B cell (primary cell): ENCODE data around the gene TAF11L4. TPM values are rescaled to one million over a fixed set of nuclear protein-coding genes. Genes with fewer than 3 reads are reported as not detected.
"Not testable (repeated sequence)": the region's sequence is repeated elsewhere in the genome, so short reads cannot be mapped to it uniquely, and the experiment has no call there.

Experiments
- ATAC-seq: fragments of 200-7000 bp; cut with Tn5 transposase; one replicate; pipeline ENCODE4 v1.10.0; 2021; ENCODE audit warnings: low read depth, mild to moderate bottlenecking, moderate number of reproducible peaks, moderate library complexity
- CTCF ChIA-PET: fragments of 350-600 bp; sonication (Branson Sonifier 250); formaldehyde crosslinking; loops from one replicate; lab custom pipeline; 2021; ENCODE audit warnings: antibody characterized with exemption, inconsistent platforms; lab: Charles Lee
- POLR2A ChIA-PET: fragments of 350-600 bp; sonication (Branson Sonifier 250); formaldehyde crosslinking; loops from one replicate; lab custom pipeline; 2021; ENCODE audit warnings: antibody characterized with exemption; lab: Charles Lee
- DNase-seq: peaks from one replicate; pipeline ENCODE4 v3.0.0; 2013
- H2AFZ ChIP-seq: 2 replicates; pipeline ENCODE4 v1.6.1; 2012; ENCODE audit warnings: mild to moderate bottlenecking, low read depth, low read length; ENCODE audit not compliant: insufficient read depth, poor library complexity, severe bottlenecking
- H3K27ac ChIP-seq, 2 donors: 1 replicate in 1 of 2; 2 replicates in 1 of 2; pipeline ENCODE4 v1.5.1; 2012 to 2013; ENCODE audit warnings: low read length in 2 of 2, mild to moderate bottlenecking in 2 of 2, moderate library complexity in 1 of 2
- H3K27me3 ChIP-seq, 4 experiments: fragments of 200-600 bp in 1 of 4; sonication (generic) in 1 of 4; replicated peaks in 1 of 4; 1 replicate in 2 of 4; 2 replicates in 2 of 4; pipeline versions ENCODE4 v1.6.1 to v1.7.0; 2013 to 2016; ENCODE audit warnings: low read length in 3 of 4, mild to moderate bottlenecking in 2 of 4, mixed read lengths in 1 of 4, moderate library complexity in 1 of 4; ENCODE audit not compliant: insufficient read depth in 4 of 4, control insufficient read depth in 3 of 4; ENCODE audit errors: control extremely low read depth in 1 of 4
- H3K36me3 ChIP-seq, 2 experiments: replicated peaks in 1 of 2; 1 replicate in 1 of 2; 2 replicates in 1 of 2; pipeline versions ENCODE4 v1.6.1 to v1.7.1; 2013; ENCODE audit warnings: low read length in 1 of 2; ENCODE audit not compliant: insufficient read depth in 2 of 2, control insufficient read depth in 1 of 2; ENCODE audit errors: control extremely low read depth in 1 of 2, extremely low read depth in 1 of 2
- H3K4me1 ChIP-seq, 2 donors: fragments of 200-600 bp in 1 of 2; sonication (generic) in 1 of 2; 1 replicate in 1 of 2; 2 replicates in 1 of 2; pipeline versions ENCODE4 v1.5.1 to v1.6.1; 2013 to 2017; ENCODE audit warnings: low read length in 2 of 2; ENCODE audit not compliant: control insufficient read depth in 2 of 2, insufficient read depth in 2 of 2
- H3K4me2 ChIP-seq: replicated peaks from 2 replicates; pipeline ENCODE3; 2012; ENCODE audit warnings: mild to moderate bottlenecking, low read depth, low read length; ENCODE audit not compliant: poor library complexity, severe bottlenecking
- H3K4me3 ChIP-seq, 5 experiments: fragments of 200-600 bp in 1 of 5; sonication (generic) in 1 of 5; 1 replicate in 3 of 5; 2 replicates in 2 of 5; pipeline versions ENCODE4 v1.5.1 to v1.7.0; 2011 to 2016; ENCODE audit warnings: low read length in 4 of 5, mild to moderate bottlenecking in 4 of 5, low read depth in 2 of 5, control low read depth in 1 of 5, moderate library complexity in 1 of 5; ENCODE audit not compliant: insufficient read depth in 1 of 5; ENCODE audit errors: control extremely low read depth in 1 of 5, extremely low read depth in 1 of 5
- H3K79me2 ChIP-seq: fragments of 200-600 bp; sonication (generic); one replicate; pipeline ENCODE4 v1.6.0; 2016; ENCODE audit warnings: low read length; ENCODE audit not compliant: control insufficient read depth, insufficient read depth
- H3K9ac ChIP-seq: fragments of 200-600 bp; sonication (generic); 2 replicates; pipeline ENCODE4 v1.6.1; 2017; ENCODE audit warnings: mild to moderate bottlenecking, low read length, moderate library complexity
- H3K9me3 ChIP-seq, 3 donors: one replicate each; pipeline versions ENCODE4 v1.6.1 to v1.7.1; 2013; ENCODE audit warnings: low read length in 2 of 3; ENCODE audit not compliant: control insufficient read depth in 2 of 3, insufficient read depth in 1 of 3; ENCODE audit errors: control extremely low read depth in 1 of 3
- H4K20me1 ChIP-seq: 2 replicates; pipeline ENCODE4 v1.6.0; 2012; ENCODE audit warnings: mild to moderate bottlenecking, low read length; ENCODE audit not compliant: insufficient read depth, control insufficient read depth, poor library complexity, severe bottlenecking
- H3K27ac Mint-ChIP-seq: one replicate; pipeline ENCODE4 v1.8.0; 2021; ENCODE audit warnings: mixed read lengths
- H3K27me3 Mint-ChIP-seq: one replicate; pipeline ENCODE4 v1.8.0; 2021; ENCODE audit warnings: mixed read lengths
- H3K4me1 Mint-ChIP-seq: one replicate; pipeline ENCODE4 v1.8.0; 2021; ENCODE audit warnings: mixed read lengths
- H3K4me3 Mint-ChIP-seq: one replicate; pipeline ENCODE4 v1.8.0; 2021; ENCODE audit warnings: mixed read lengths
- H3K9me3 Mint-ChIP-seq: one replicate; pipeline ENCODE4 v1.8.0; 2022; ENCODE audit warnings: mixed read lengths; ENCODE audit not compliant: insufficient read depth
- CTCF ChIP-seq: fragments of 200-600 bp; IDR thresholded peaks from one replicate; pipeline ENCODE4 v1.8.0; 2022; ENCODE audit warnings: antibody characterized with exemption, mild to moderate bottlenecking
- EZH2 ChIP-seq: IDR thresholded peaks from 2 replicates; pipeline ENCODE4 v1.6.1; 2012; ENCODE audit warnings: borderline replicate concordance, low read depth, mild to moderate bottlenecking, moderate library complexity, low read length; ENCODE audit not compliant: insufficient read depth, poor library complexity, severe bottlenecking
- WGBS: methylation state at CpG from one replicate; pipeline ENCODE4 v1.1.5; 2013; ENCODE audit warnings: missing lambda C conversion rate; ENCODE audit not compliant: insufficient coverage; 5-methylcytosine and 5-hydroxymethylcytosine counted together
- intact Hi-C: fragments of 100-400 bp; cut with micrococcal nuclease; formaldehyde crosslinking; loops from one replicate; pipeline ENCODE4 v1.10.0; 2022
- polyA plus RNA-seq: library from polyadenylated mRNA; depleted of rRNA; stranded (reverse); fragments of >200 nt; gene quantifications from 2 replicates; pipeline ENCODE4 v1.2.3, GENCODE V29; 2012
- total RNA-seq, 2 donors: library from RNA; stranded (reverse); fragments of 120-200 nt in 1 of 2; gene quantifications; 1 replicate in 1 of 2; 2 replicates in 1 of 2; pipeline versions ENCODE4 v1.2.3 to v1.2.4, GENCODE V29; 2013 to 2022

TAF11L4 gene
- total and polyA plus RNA-seq, 2 donors (not counting 1 experiment from before 2014, with no cell fraction given) = not detected

- Histone ChIP-seq H3K9me3 (peaks cover 0 to 8% (median 6%) of the 10 kb centered on the region in 3 donors), H4K20me1 (no peaks in the 10 kb centered on the region), H3K4me3 (no peak overlapping the region), H3K4me2 (no peak overlapping the region), H3K79me2 (no peaks in the 10 kb centered on the region), H2AFZ (no peak overlapping the region), H3K27ac (no peak overlapping the region), H3K36me3 (no peaks in the 10 kb centered on the region), H3K4me1 (no peaks in the 10 kb centered on the region), H3K9ac (no peak overlapping the region), H3K27me3 (no peaks in the 10 kb centered on the region)
- ATAC-seq = no peak
- Mint-ChIP-seq H3K4me1 (no peaks in the 10 kb centered on the region), H3K27ac (no peak overlapping the region), H3K27me3 (no peaks in the 10 kb centered on the region), H3K9me3 (peaks cover 4% of the 10 kb centered on the region), H3K4me3 (no peak overlapping the region)
- POLR2A ChIA-PET = no interaction called here
- DNase-seq = no peak
- whole genome bisulfite sequencing = no CpG with 5 or more reads among the region's 3 CpGs
- no peak for TF ChIP-seq EZH2
- TF ChIP-seq CTCF = no peak
- intact Hi-C loops = no loop called here
- CTCF ChIA-PET = no interaction called here
Observed at GRCh38 chr5:17492770-17493169, 28.8 kb upstream of the TAF11L4 start.

GRCh38 chr5:17497446-17497845 lies 24.2 kb upstream of the TAF11L4 start:
- Mint-ChIP-seq H3K4me3 (no peak overlapping the region), H3K27ac (no peak overlapping the region)
- TF ChIP-seq CTCF = no peak
- TF ChIP-seq EZH2 = no peak

GRCh38 chr5:17497931-17498330 lies 23.7 kb upstream of the TAF11L4 start, which contains the start of gene TAF11L2:
TSS of gene TAF11L2 (plus strand) at chr5:17498231.
- H3K36me3 ChIP-seq, H3K4me1 Mint-ChIP-seq: not testable (repeated sequence)
- WGBS = 85% methylated on average over 7 of the region's 8 CpGs

More at GRCh38 chr5:17497446-17497845, 24.2 kb upstream of the TAF11L4 start:
- no peak overlapping the region for H3K4me3 ChIP-seq
- H3K27ac ChIP-seq = no peak overlapping the region
- H2AFZ ChIP-seq = no peak overlapping the region
- no peaks in the 10 kb centered on the region for H3K27me3 ChIP-seq
- intact Hi-C loops = no loop called here
- Mint-ChIP-seq H3K9me3 (peaks cover 4% of the 10 kb centered on the region), H3K27me3 (no peaks in the 10 kb centered on the region), H3K4me1 (peaks cover 2% of the 10 kb centered on the region)
- no peaks in the 10 kb centered on the region for H3K36me3 ChIP-seq
- CTCF ChIA-PET = interaction anchor here (1.0 kb wide), 1 partner anchor 281 kb away, joined by 6 read pairs; no protein-coding TSS in a partner anchor
- H3K9ac ChIP-seq = no peak overlapping the region
- peaks cover 0 to 6% (median 0%) of the 10 kb centered on the region in 3 donors for H3K9me3 ChIP-seq
- POLR2A ChIA-PET = no interaction called here
- H3K4me2 ChIP-seq = no peak overlapping the region
- DNase-seq (no peak), ATAC-seq (no peak)
- H4K20me1 ChIP-seq = no peaks in the 10 kb centered on the region
- H3K4me1 ChIP-seq = no peaks in the 10 kb centered on the region
- no peaks in the 10 kb centered on the region for H3K79me2 ChIP-seq
- WGBS = 90% methylated on average over 3 of the region's 4 CpGs

More at GRCh38 chr5:17497931-17498330, 23.7 kb upstream of the TAF11L4 start, which contains the start of gene TAF11L2:
- CTCF ChIA-PET = interaction anchor here (1.0 kb wide), 1 partner anchor 281 kb away, joined by 6 read pairs; no protein-coding TSS in a partner anchor
- H2AFZ ChIP-seq, intact Hi-C loops, H3K27me3 Mint-ChIP-seq, H3K9me3 Mint-ChIP-seq, H3K79me2 ChIP-seq, H3K4me3 Mint-ChIP-seq, H3K4me1 ChIP-seq, H3K27ac Mint-ChIP-seq, H3K27me3 ChIP-seq, H3K4me3 ChIP-seq, POLR2A ChIA-PET, H4K20me1 ChIP-seq, H3K27ac ChIP-seq, H3K9me3 ChIP-seq, DNase-seq, H3K9ac ChIP-seq, H3K4me2 ChIP-seq, ATAC-seq: not testable (repeated sequence)
